PC-3 (cell line): ENCODE measurements around the gene LAIR1. TPM values are rescaled to one million over a fixed set of nuclear protein-coding genes. Genes with fewer than 3 reads are reported as not detected.

Experiments
- ATAC-seq: fragments of 200-7000 bp; cut with Tn5 transposase; 2 replicates; pipeline ENCODE4 v1.9.1; 2020; ENCODE audit warnings: mild to moderate bottlenecking, moderate library complexity
- BruUV-seq: library from RNA; stranded (reverse); fragments of 400-500 nt; replicated peaks from 2 replicates; lab custom pipeline; 2021; lab: Mats Ljungman, UMichigan
- CTCF ChIA-PET: fragments of 300-600 bp; sonication (Branson Sonifier 250); formaldehyde crosslinking; loops from one replicate; lab custom pipeline; 2022; ENCODE audit warnings: antibody characterized with exemption; lab: Charles Lee
- POLR2A ChIA-PET: fragments of 300-600 bp; sonication (Branson Sonifier 250); formaldehyde crosslinking; loops from one replicate; lab custom pipeline; 2022; ENCODE audit warnings: antibody characterized with exemption; ENCODE audit not compliant: unreplicated experiment; lab: Charles Lee
- DNase-seq: peaks from one replicate; pipeline ENCODE4 v3.0.0-alpha.2; 2015
- H2AFZ ChIP-seq: fragments of 300-600 bp; sonication (generic); 2 replicates; pipeline ENCODE4 v1.6.0; 2016; ENCODE audit warnings: antibody characterized with exemption, low read length
- H3F3A ChIP-seq: fragments of 300-600 bp; sonication (generic); one replicate; pipeline ENCODE4 v1.6.0; 2017; ENCODE audit warnings: antibody characterized with exemption, low read length, control low read depth, mild to moderate bottlenecking; ENCODE audit not compliant: unreplicated experiment
- H3K27ac ChIP-seq: fragments of 300-600 bp; sonication (generic); 2 replicates; pipeline ENCODE4 v1.5.1; 2016; ENCODE audit warnings: mild to moderate bottlenecking, low read length
- H3K27me3 ChIP-seq: fragments of 300-600 bp; sonication (generic); 2 replicates; pipeline ENCODE4 v1.6.1; 2016; ENCODE audit warnings: low read length, mixed read lengths
- H3K36me3 ChIP-seq: fragments of 300-600 bp; sonication (generic); 2 replicates; pipeline ENCODE4 v1.6.1; 2016; ENCODE audit warnings: low read depth, mixed run types, low read length, mixed read lengths
- H3K4me1 ChIP-seq: fragments of 300-600 bp; sonication (generic); 2 replicates; pipeline ENCODE4 v1.5.1; 2016; ENCODE audit warnings: low read length; ENCODE audit not compliant: insufficient read depth
- H3K4me2 ChIP-seq: fragments of 300-600 bp; sonication (generic); 2 replicates; pipeline ENCODE4 v1.6.0; 2016; ENCODE audit warnings: low read length
- H3K4me3 ChIP-seq: fragments of 300-600 bp; sonication (generic); 2 replicates; pipeline ENCODE4 v1.5.1; 2016; ENCODE audit warnings: mild to moderate bottlenecking, low read length, mixed read lengths
- H3K79me2 ChIP-seq: fragments of 300-600 bp; sonication (generic); 2 replicates; pipeline ENCODE4 v1.6.1; 2017; ENCODE audit warnings: low read length, mixed read lengths
- H3K9ac ChIP-seq: fragments of 300-600 bp; sonication (generic); 2 replicates; pipeline ENCODE4 v1.6.0; 2016; ENCODE audit warnings: mild to moderate bottlenecking, low read length
- H3K9me2 ChIP-seq: fragments of 300-600 bp; sonication (generic); replicated peaks from 2 replicates; pipeline ENCODE4 v1.6.1; 2016; ENCODE audit warnings: mixed run types, low read length, mixed read lengths
- H3K9me3 ChIP-seq: fragments of 300-600 bp; sonication (generic); 2 replicates; pipeline ENCODE4 v1.6.1; 2016; ENCODE audit warnings: low read length, mixed read lengths
- H4K20me1 ChIP-seq: fragments of 300-600 bp; sonication (generic); 2 replicates; pipeline ENCODE4 v1.6.1; 2016; ENCODE audit warnings: low read length, mixed read lengths
- CTCF ChIP-seq: fragments of 300-600 bp; sonication (generic); conservative IDR thresholded peaks from 2 replicates; pipeline ENCODE4 v1.5.1; 2017; ENCODE audit warnings: antibody characterized with exemption, low read depth, mild to moderate bottlenecking, low read length
- EZH2 ChIP-seq: fragments of 300-600 bp; sonication (generic); IDR thresholded peaks from one replicate; pipeline ENCODE4 v1.6.1; 2017; ENCODE audit warnings: antibody characterized with exemption, mild to moderate bottlenecking, low read length; ENCODE audit not compliant: unreplicated experiment
- EZH2phosphoT487 ChIP-seq: fragments of 300-600 bp; sonication (generic); IDR thresholded peaks from 2 replicates; pipeline ENCODE4 v1.6.1; 2018; ENCODE audit warnings: mild to moderate bottlenecking, antibody characterized with exemption, low read length, borderline replicate concordance
- intact Hi-C: fragments of 100-400 bp; cut with micrococcal nuclease; formaldehyde crosslinking; loops from 2 replicates; pipeline ENCODE4 v1.9.0; 2023
- total RNA-seq: library from RNA; depleted of rRNA; stranded (reverse); fragments of >200 nt; gene quantifications from 2 replicates; pipeline ENCODE4 v1.2.3, GENCODE V29; 2014

LAIR1 gene
- total RNA-seq, 1 experiment from 2014 or later: not detected

DNA sequence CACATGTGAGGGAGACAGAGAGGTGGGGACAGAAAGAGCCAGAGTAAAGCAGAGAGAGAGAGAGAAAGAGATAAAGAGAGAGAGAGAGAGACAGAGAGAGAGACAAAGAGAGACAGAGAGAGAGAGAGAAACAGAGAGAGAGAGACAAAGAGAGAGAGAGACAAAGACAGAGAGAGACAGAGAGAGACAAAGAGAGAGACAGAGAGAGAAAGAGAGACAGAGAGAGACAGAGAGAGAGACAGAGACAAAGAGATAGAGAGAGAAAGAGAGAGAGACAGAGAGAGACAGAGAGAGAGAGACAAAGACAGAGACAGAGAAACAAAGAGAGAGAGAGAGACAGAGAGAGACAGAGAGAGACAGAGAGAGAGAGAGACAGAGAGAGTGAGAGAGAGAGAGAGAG lies 46.3 kb upstream of the LAIR1 start:
- ATAC-seq: no peak
- no peak overlapping the region for H3K27ac ChIP-seq
- intact Hi-C loops: no loop called here
- H2AFZ ChIP-seq: no peak overlapping the region
- H3K4me1 ChIP-seq: no peaks in the 10 kb centered on the region
- no peaks in the 10 kb centered on the region for H3K9me2 ChIP-seq
- H3K36me3 ChIP-seq: no peaks in the 10 kb centered on the region
- no peaks in the 10 kb centered on the region for H4K20me1 ChIP-seq
- no peaks in the 10 kb centered on the region for H3F3A ChIP-seq
- H3K4me3 ChIP-seq: no peak overlapping the region
- DNase-seq: no peak
- peaks cover 19% of the 10 kb centered on the region for H3K27me3 ChIP-seq
- CTCF ChIA-PET: no interaction called here
- H3K9me3 ChIP-seq: no peaks in the 10 kb centered on the region
- TF ChIP-seq EZH2: no peak
- TF ChIP-seq CTCF: no peak
- no peak for TF ChIP-seq EZH2phosphoT487
- no peak overlapping the region for H3K4me2 ChIP-seq
- H3K9ac ChIP-seq: no peak overlapping the region
- no TSS peak for BruUV-seq
- no peaks in the 10 kb centered on the region for H3K79me2 ChIP-seq
- POLR2A ChIA-PET: no interaction called here

GRCh38 chr19:54408456-54409026 lies 43.8 kb upstream of the LAIR1 start:
- no peak for ATAC-seq
- no peaks in the 10 kb centered on the region for H3K9me3 ChIP-seq
- H3K9me2 ChIP-seq: no peaks in the 10 kb centered on the region
- no peaks in the 10 kb centered on the region for H3K4me1 ChIP-seq
- H3K27ac ChIP-seq: no peak overlapping the region
- no peak overlapping the region for H3K4me2 ChIP-seq
- H3K4me3 ChIP-seq: no peak overlapping the region
- H4K20me1 ChIP-seq: no peaks in the 10 kb centered on the region
- DNase-seq: no peak
- no TSS peak for BruUV-seq
- H3K36me3 ChIP-seq: no peaks in the 10 kb centered on the region
- H3K9ac ChIP-seq: no peak overlapping the region
- CTCF ChIA-PET: no interaction called here
- H3F3A ChIP-seq: no peaks in the 10 kb centered on the region
- TF ChIP-seq EZH2 (no peak), EZH2phosphoT487 (no peak), CTCF (no peak)
- no peaks in the 10 kb centered on the region for H3K79me2 ChIP-seq
- POLR2A ChIA-PET: no interaction called here
- H2AFZ ChIP-seq: no peak overlapping the region
- intact Hi-C loops: no loop called here
- peaks cover 19% of the 10 kb centered on the region for H3K27me3 ChIP-seq

DNA sequence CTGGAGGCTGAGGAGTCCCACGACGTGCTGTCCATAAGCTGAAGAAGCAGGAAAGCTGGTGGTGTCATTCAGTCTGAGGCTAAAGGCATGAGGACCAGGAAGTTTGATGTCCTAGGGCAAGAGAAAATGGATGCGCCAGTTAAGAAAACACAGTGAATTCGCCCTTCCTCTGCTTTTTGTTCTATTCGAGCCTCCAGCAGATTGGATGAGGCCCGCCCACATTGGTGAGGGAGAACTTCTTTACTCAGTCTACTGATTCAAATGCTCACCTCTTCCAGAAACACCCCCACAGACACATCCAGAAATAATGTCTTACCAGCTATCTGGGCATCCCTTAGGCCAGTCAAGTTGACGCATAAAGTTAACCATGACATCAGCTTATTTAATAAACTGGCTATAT lies 43.0 kb upstream of the LAIR1 start:
- BruUV-seq: no TSS peak
- ChIA-PET POLR2A (no interaction called here), CTCF (no interaction called here)
- Histone ChIP-seq H3K9ac (no peak overlapping the region), H3K27me3 (peaks cover 19% of the 10 kb centered on the region), H2AFZ (no peak overlapping the region), H3K4me2 (no peak overlapping the region), H3K9me3 (no peaks in the 10 kb centered on the region), H3F3A (no peaks in the 10 kb centered on the region), H3K79me2 (no peaks in the 10 kb centered on the region), H4K20me1 (no peaks in the 10 kb centered on the region), H3K27ac (no peak overlapping the region), H3K4me3 (no peak overlapping the region), H3K4me1 (no peaks in the 10 kb centered on the region), H3K36me3 (no peaks in the 10 kb centered on the region), H3K9me2 (no peaks in the 10 kb centered on the region)
- intact Hi-C loops: no loop called here
- ATAC-seq: no peak
- DNase-seq: no peak
- TF ChIP-seq EZH2 (no peak), CTCF (no peak), EZH2phosphoT487 (no peak)
